Activated naive CD4-positive, alpha-beta T cell treated with anti-CD3 and anti-CD28 coated beads, Interleukin-2, amount 50 U/mL, for 72 hours (primary cell): ENCODE measurements around the gene ZNF189. TPM values are rescaled to one million over a fixed set of nuclear protein-coding genes. Genes with fewer than 3 reads are reported as not detected.
A peak's percentile ranks its signal among the peaks of the same experiment; 100 is the strongest.
"Not testable (repeated sequence)": the region's sequence is repeated elsewhere in the genome, so short reads cannot be mapped to it uniquely, and the experiment has no call there.

ENCODE experiments used
- ATAC-seq, 2 donors: fragments of 150-1000 bp; cut with Tn5 transposase; 2 replicates each; pipeline ENCODE4 v1.10.0; 2021; ENCODE audit warnings: mild to moderate bottlenecking in 2 of 2, moderate library complexity in 2 of 2
- DNase-seq, 2 donors: peaks; one replicate each; pipeline ENCODE4 v3.0.0; 2021 to 2022; ENCODE audit warnings: low spot score in 2 of 2
- H3K27ac Mint-ChIP-seq, 2 donors: one replicate each; pipeline ENCODE4 v1.8.0; 2022; ENCODE audit warnings: mild to moderate bottlenecking in 2 of 2, mixed read lengths in 2 of 2
- H3K36me3 Mint-ChIP-seq, 2 donors: one replicate each; pipeline ENCODE4 v1.8.0; 2022; ENCODE audit warnings: mixed read lengths in 2 of 2
- H3K9me3 Mint-ChIP-seq, 2 donors: one replicate each; pipeline ENCODE4 v1.8.0; 2022; ENCODE audit warnings: mixed read lengths in 2 of 2
- total RNA-seq, 2 donors: library from RNA; stranded (reverse); gene quantifications; one replicate each; pipeline ENCODE4 v1.2.3, GENCODE V29; 2022

ZNF189 gene
- total RNA-seq, 2 donors from 2014 or later = 8.8 to 10.5 TPM

GRCh38 chr9:101371813-101372212 is 26.8 kb upstream of the ZNF189 start:
- Mint-ChIP-seq H3K36me3 (no peaks in the 10 kb centered on the region), H3K27ac (no peak overlapping the region), H3K9me3 (peaks cover 0 to 9% of the 10 kb centered on the region in 2 donors)
- ATAC-seq (no peak), DNase-seq (no peak)

DNA sequence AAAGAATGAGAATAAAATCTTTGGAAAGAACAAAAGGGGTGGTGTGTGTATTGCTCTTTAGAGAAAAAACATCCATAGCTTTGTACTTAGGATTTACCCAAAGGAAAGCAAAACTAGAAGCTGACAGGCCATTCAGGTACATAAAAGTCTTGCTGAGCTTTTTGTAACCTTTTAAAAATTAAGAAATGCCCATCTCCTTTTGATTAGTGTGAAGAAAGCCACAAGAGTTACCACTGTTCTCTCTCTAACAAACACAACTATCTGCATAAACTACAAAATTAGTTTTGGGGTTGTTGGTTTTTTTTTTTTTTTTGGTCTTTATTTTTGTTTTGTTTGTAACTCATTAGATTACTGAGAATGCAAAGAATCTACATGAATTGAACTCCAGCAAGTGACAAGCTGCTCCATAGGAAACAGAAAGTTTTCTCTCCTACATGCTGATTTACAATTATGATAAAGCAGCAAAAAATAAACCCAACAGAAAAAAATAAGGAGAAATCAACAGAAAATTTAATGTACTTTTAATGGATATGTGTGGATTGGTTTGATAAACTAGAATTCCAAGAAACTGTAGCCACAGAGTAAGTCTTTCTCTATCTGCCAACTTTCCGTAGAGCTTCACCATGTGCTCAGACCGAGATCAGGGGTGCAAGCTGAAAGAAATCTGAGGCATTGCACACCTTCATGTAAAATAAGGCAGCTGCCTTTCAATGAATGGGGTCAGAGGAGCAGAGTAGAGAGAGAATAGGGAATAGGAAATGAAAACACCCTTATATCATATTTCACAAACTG is 26.1 kb upstream of the ZNF189 start:
- no peak for DNase-seq
- peaks cover 0 to under 1% of the 10 kb centered on the region in 2 donors for H3K36me3 Mint-ChIP-seq
- no peak overlapping the region for H3K27ac Mint-ChIP-seq
- no peak for ATAC-seq
- peaks cover 0 to 9% of the 10 kb centered on the region in 2 donors for H3K9me3 Mint-ChIP-seq

DNA sequence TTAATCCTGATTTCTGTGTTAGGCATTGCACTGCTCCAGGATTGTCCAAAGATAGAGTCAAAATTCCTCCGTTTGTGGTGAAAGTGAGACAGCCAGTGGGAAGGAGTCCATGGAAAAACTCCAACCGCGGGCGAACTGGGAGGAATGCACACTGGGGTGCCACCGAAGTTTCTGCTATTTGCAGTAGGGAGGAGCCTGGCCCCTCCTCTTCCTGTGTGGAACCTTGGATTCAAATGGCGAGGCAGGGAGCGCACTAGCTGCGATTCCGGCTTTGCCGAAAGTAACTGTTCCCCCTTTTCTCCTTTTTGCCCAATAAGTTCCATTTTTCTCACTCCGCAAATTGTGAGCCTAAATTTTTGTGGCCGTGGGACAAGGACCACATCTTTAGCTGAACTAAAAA is 23.1 kb upstream of the ZNF189 start:
- no peak overlapping the region for H3K27ac Mint-ChIP-seq

GRCh38 chr9:101376111-101376848 is 22.4 kb upstream of the ZNF189 start:
- H3K9me3 Mint-ChIP-seq = peaks cover 0 to 9% of the 10 kb centered on the region in 2 donors
- ATAC-seq = no peak
- H3K27ac Mint-ChIP-seq = no peak overlapping the region
- DNase-seq = no peak
- peaks cover 0 to 11% of the 10 kb centered on the region in 2 donors for H3K36me3 Mint-ChIP-seq

More for the DNA sequence above, 23.1 kb upstream of the ZNF189 start:
- Mint-ChIP-seq H3K36me3 (peaks cover 0 to 11% of the 10 kb centered on the region in 2 donors), H3K9me3 (peaks cover 0 to 9% of the 10 kb centered on the region in 2 donors)
- ATAC-seq (no peak), DNase-seq (no peak)

DNA sequence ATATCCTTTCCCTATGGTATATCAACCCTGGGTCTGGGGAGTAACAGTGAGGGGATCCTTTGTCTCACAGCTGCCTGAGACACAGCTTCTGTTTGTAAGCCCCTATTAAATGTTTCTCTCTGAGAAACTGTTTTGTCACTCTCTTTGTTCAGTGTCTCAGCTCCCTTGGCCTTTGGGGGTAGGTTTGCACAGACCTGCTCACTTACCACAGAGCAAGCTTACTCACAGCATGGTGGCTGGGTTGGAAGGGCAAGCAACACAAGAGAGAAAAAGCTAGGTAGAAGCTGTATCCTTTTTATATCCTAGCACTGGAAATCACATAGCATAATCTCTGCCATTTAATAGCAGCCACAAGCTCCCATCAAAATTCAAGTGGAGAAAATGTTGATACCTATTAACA is 18.4 kb upstream of the ZNF189 start:
- Mint-ChIP-seq H3K9me3 (peaks cover 5 to 10% of the 10 kb centered on the region in 2 donors), H3K27ac (no peak overlapping the region), H3K36me3 (peaks cover 11 to 18% of the 10 kb centered on the region in 2 donors)
- no peak for ATAC-seq
- no peak for DNase-seq

- Mint-ChIP-seq H3K27ac (no peak overlapping the region), H3K9me3 (peaks cover 9 to 10% of the 10 kb centered on the region in 2 donors), H3K36me3 (peaks cover 16 to 18% of the 10 kb centered on the region in 2 donors)
- ATAC-seq = no peak
- DNase-seq = no peak
Measured at GRCh38 chr9:101381118-101381517, 17.5 kb upstream of the ZNF189 start.

DNA sequence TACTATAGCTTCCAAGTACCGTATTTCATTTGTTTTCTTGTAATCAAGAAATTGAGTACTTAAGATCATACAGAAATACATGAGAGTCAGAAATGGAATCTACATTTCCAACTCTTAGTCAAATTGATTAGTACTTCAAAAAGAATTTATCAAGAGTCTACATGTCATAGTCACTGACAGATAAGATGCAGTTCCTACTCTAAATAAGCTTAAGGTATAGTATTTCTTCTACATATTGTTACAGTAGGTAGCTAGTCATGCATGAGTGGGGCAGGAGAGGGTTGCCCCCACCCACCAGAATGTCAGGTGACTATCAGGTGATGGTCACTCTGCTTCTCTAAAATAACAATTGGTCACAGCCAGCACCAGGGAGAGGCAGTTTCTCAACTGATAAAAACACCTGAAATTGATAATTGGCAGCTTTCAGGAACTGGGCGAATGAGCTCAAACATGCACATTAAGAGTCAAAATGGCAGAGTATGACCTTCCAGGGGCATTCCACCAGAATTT is 16.8 kb upstream of the ZNF189 start:
- DNase-seq (no peak), ATAC-seq (no peak)
- H3K27ac Mint-ChIP-seq = no peak overlapping the region
- peaks cover 16 to 18% of the 10 kb centered on the region in 2 donors for H3K36me3 Mint-ChIP-seq
- H3K9me3 Mint-ChIP-seq = peaks cover 9 to 10% of the 10 kb centered on the region in 2 donors

DNA sequence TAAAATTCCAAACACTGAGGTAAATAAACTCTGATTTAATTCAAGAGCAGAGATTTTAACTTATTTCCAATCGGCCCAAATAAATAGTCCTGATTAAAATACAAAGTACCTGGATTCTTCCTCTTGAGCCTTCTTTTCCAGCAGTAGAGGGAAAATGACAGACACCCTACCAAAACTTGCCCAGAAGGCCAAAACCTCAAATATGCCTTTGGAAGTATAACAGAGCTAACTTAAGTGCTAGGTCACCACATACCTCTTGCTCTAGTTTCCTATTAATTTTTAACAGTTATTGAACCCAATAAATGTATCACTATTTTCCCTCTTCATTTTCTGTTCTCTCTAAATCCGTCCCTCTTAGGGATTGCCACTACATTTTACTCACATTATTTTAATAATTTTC is 15.3 kb upstream of the ZNF189 start:
- H3K36me3 Mint-ChIP-seq = peaks cover 12 to 22% of the 10 kb centered on the region in 2 donors

DNA sequence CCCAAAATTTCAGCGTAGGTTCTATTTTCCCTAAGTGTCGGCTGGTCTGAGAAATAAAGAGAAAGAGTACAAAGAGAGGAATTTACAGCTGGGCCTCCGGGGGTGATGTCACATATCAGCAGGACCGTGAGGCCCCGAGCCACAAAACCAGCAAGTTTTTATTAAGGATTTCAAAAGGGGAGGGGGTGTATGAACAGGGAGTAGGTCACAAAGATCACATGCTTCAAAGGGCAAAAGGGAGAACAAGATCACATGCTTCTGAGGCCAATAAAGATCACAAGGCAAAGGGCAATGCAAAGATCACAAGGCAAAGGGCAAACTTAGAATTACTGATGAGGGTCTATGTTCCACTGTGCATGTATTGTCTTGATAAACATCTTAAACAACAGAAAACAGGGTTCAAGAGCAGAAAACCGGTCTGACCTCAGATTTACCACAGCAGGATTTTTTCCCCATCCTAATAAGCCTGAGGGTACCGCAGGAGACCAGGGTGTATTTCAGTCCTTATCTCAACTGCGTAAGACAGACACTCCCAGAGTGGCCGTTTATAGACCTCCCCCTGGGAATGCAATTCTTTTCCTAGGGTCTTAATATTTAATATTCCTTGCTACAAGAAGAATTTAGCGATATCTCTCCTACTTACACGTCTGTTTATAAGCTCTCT is 13.6 kb upstream of the ZNF189 start, which contains the start of gene BAAT:
TSS of gene BAAT (minus strand) at position 134 of the 664 bp plus-strand sequence. CDS start 13,602 bp downstream, outside the sequence.
- not testable (repeated sequence) for ATAC-seq, DNase-seq, H3K9me3 Mint-ChIP-seq, H3K27ac Mint-ChIP-seq
- peaks cover 7 to 29% of the 10 kb centered on the region in 2 donors for H3K36me3 Mint-ChIP-seq

More for the DNA sequence above, 15.3 kb upstream of the ZNF189 start:
- no peak for ATAC-seq
- DNase-seq = no peak
- Mint-ChIP-seq H3K27ac (no peak overlapping the region), H3K9me3 (peaks cover 9 to 10% of the 10 kb centered on the region in 2 donors)

- DNase-seq (no peak), ATAC-seq (peak; percentile 39 to 67)
- Mint-ChIP-seq H3K9me3 (peaks cover 20 to 23% of the 10 kb centered on the region in 2 donors), H3K36me3 (peaks cover 21 to 58% of the 10 kb centered on the region in 2 donors), H3K27ac (no peak overlapping the region)
Measured at GRCh38 chr9:101387871-101388506, 10.7 kb upstream of the ZNF189 start.

- DNase-seq = no peak
- Mint-ChIP-seq H3K27ac (no peak overlapping the region), H3K9me3 (peaks cover 21 to 25% of the 10 kb centered on the region in 2 donors), H3K36me3 (peaks cover 23 to 64% of the 10 kb centered on the region in 2 donors)
- ATAC-seq = no peak
Measured at GRCh38 chr9:101388507-101388993, 10.1 kb upstream of the ZNF189 start.

DNA sequence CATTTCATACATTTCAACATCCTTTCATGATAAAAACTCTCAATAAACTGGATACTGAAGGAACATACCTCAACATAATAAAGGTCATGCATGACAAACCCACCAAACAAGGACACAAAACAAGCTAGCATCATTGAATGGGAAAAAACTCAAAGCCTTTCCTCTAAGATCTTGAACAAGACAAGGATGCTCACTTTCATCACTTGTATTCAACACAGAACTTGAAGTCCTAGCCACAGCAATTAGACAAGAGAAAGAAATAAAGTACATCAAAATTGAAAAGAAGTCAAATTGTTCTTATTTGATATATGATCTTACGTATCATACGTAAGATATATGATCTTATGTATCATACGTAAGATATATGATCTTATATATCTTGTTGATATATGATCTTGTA is 5.5 kb upstream of the ZNF189 start:
- no peak overlapping the region for H3K27ac Mint-ChIP-seq
- H3K9me3 Mint-ChIP-seq = peaks cover 17 to 27% of the 10 kb centered on the region in 2 donors
- DNase-seq = no peak
- ATAC-seq = no peak
- H3K36me3 Mint-ChIP-seq = peaks cover 49 to 86% of the 10 kb centered on the region in 2 donors

- H3K36me3 Mint-ChIP-seq = peaks cover 55 to 78% of the 10 kb centered on the region in 2 donors
- no peak for DNase-seq
- H3K9me3 Mint-ChIP-seq = peaks cover 17 to 27% of the 10 kb centered on the region in 2 donors
- peak overlapping the region in 1 of 2 donors; percentile 29 for H3K27ac Mint-ChIP-seq
- ATAC-seq = no peak
Measured at GRCh38 chr9:101394687-101395086, 4.0 kb upstream of the ZNF189 start.

GRCh38 chr9:101397746-101398067 is 944 bp upstream of the ZNF189 start:
- DNase-seq (no peak), ATAC-seq (no peak)
- Mint-ChIP-seq H3K36me3 (peaks cover 65 to 77% of the 10 kb centered on the region in 2 donors), H3K27ac (peak overlapping the region; percentile 93 to 99), H3K9me3 (peaks cover 9 to 35% of the 10 kb centered on the region in 2 donors)

- DNase-seq = no peak
- H3K36me3 Mint-ChIP-seq = peaks cover 69 to 77% of the 10 kb centered on the region in 2 donors
- no peak for ATAC-seq
- H3K9me3 Mint-ChIP-seq = peaks cover 16 to 44% of the 10 kb centered on the region in 2 donors
- H3K27ac Mint-ChIP-seq = peak overlapping the region; percentile 93 to 99
Measured at GRCh38 chr9:101398930-101399642, 435 bp downstream of the ZNF189 start.
